Caco-2 (cell line): ENCODE results near the gene PRDM11. TPM values are rescaled to one million over a fixed set of nuclear protein-coding genes. Genes with fewer than 3 reads are reported as not detected.

Experiments
- BruUV-seq: library from RNA; stranded (reverse); fragments of 400-500 nt; replicated peaks from 2 replicates; lab custom pipeline; 2021; lab: Mats Ljungman, UMichigan
- CTCF ChIA-PET: fragments of 300-600 bp; sonication (Branson Sonifier 250); formaldehyde crosslinking; loops from one replicate; lab custom pipeline; 2022; ENCODE audit warnings: antibody characterized with exemption; lab: Charles Lee
- POLR2A ChIA-PET: fragments of 300-600 bp; sonication (Branson Sonifier 250); formaldehyde crosslinking; loops from one replicate; lab custom pipeline; 2022; ENCODE audit warnings: antibody characterized with exemption; lab: Charles Lee
- DNase-seq, 2 experiments: peaks; one replicate each; pipeline versions ENCODE4 v3.0.0 to v3.0.0-alpha.2; 2020 to 2022
- H3K27me3 ChIP-seq: replicated peaks from 2 replicates; pipeline ENCODE4 v1.6.0; 2011; ENCODE audit warnings: low read length; ENCODE audit not compliant: control insufficient read depth, insufficient read depth
- H3K36me3 ChIP-seq: 2 replicates; pipeline ENCODE4 v1.5.1; 2011; ENCODE audit warnings: low read length; ENCODE audit not compliant: control insufficient read depth, insufficient read depth
- H3K4me1 ChIP-seq: fragments of 250-450 bp; sonication (Bioruptor Pico); 2 replicates; pipeline ENCODE4 v1.5.1; 2020; ENCODE audit warnings: mild to moderate bottlenecking
- H3K4me3 ChIP-seq: 2 replicates; pipeline ENCODE4 v1.5.1; 2011; ENCODE audit warnings: low read depth, mild to moderate bottlenecking, control low read depth, low read length
- H3K9me3 ChIP-seq: fragments of 250-450 bp; sonication (Bioruptor Pico); 2 replicates; pipeline ENCODE4 v1.5.1; 2020; ENCODE audit warnings: mild to moderate bottlenecking, moderate library complexity
- H3K27ac Mint-ChIP-seq: one replicate; pipeline ENCODE4 v1.8.0; 2022; ENCODE audit warnings: mixed read lengths; ENCODE audit not compliant: unreplicated experiment
- H3K27me3 Mint-ChIP-seq: one replicate; pipeline ENCODE4 v1.8.0; 2022; ENCODE audit warnings: mixed read lengths; ENCODE audit not compliant: insufficient read depth, unreplicated experiment
- H3K36me3 Mint-ChIP-seq: one replicate; pipeline ENCODE4 v1.8.0; 2022; ENCODE audit warnings: mild to moderate bottlenecking, mixed read lengths; ENCODE audit not compliant: insufficient read depth, unreplicated experiment
- H3K4me1 Mint-ChIP-seq: one replicate; pipeline ENCODE4 v1.8.0; 2022; ENCODE audit warnings: low read depth, mixed read lengths; ENCODE audit not compliant: unreplicated experiment
- H3K4me3 Mint-ChIP-seq: one replicate; pipeline ENCODE4 v1.8.0; 2022; ENCODE audit warnings: mild to moderate bottlenecking, moderate library complexity, mixed read lengths; ENCODE audit not compliant: unreplicated experiment
- H3K9me3 Mint-ChIP-seq: one replicate; pipeline ENCODE4 v1.8.0; 2022; ENCODE audit warnings: mixed read lengths; ENCODE audit not compliant: unreplicated experiment
- intact Hi-C: fragments of 100-400 bp; cut with micrococcal nuclease; formaldehyde crosslinking; loops from one replicate; pipeline ENCODE4 v1.10.0; 2022; ENCODE audit not compliant: unreplicated experiment
- total RNA-seq: library from RNA; stranded (reverse); gene quantifications from 2 replicates; pipeline ENCODE4 v1.2.3, GENCODE V29; 2022
- TF ChIP-seq, protein P1 (sequence below), 2 experiments: fragments of 200-600 bp in 1 of 2; IDR thresholded peaks; 1 replicate in 1 of 2; 2 replicates in 1 of 2; pipeline versions ENCODE4 v1.5.1 to v1.8.0; 2011 to 2022; ENCODE audit warnings: antibody characterized with exemption in 1 of 2, control low read depth in 1 of 2, inconsistent platforms in 1 of 2, low read depth in 1 of 2, low read length in 1 of 2, mild to moderate bottlenecking in 1 of 2, moderate library complexity in 1 of 2; ENCODE audit not compliant: insufficient read depth in 1 of 2, severe bottlenecking in 1 of 2, unreplicated experiment in 1 of 2

Gene PRDM11
- total RNA-seq, 1 experiment from 2014 or later, result 11.8 TPM

DNA sequence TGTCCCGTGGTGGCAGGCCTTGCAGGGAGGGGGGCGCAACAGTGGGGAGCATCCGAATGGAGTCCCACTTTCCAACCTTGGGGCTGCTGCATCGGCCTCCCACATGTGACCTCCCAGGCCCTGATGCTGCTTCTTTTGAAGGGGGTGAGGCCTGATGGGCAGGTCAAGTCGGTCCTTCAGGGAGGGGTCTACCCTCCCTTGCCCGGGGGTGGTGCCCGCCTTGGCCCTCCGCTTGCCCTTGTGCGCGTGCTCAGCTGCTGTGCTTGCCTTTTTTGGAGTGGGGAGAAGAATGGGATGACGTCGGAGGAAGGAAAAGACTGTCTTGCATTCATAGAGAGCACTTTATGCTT lies 66.9 kb downstream of the PRDM11 start:
- Mint-ChIP-seq H3K36me3 (no peaks in the 10 kb centered on the region), H3K9me3 (no peaks in the 10 kb centered on the region), H3K27me3 (no peaks in the 10 kb centered on the region), H3K4me1 (no peaks in the 10 kb centered on the region), H3K27ac (no peak overlapping the region), H3K4me3 (no peak overlapping the region)
- intact Hi-C loops, result no loop called here
- no peak for DNase-seq
- Histone ChIP-seq H3K27me3 (no peaks in the 10 kb centered on the region), H3K4me1 (0 out of 2 replicates have a peak, but pooled peaks cover under 1% of the 10 kb centered on the region), H3K9me3 (no peaks in the 10 kb centered on the region), H3K4me3 (no peak overlapping the region), H3K36me3 (no peaks in the 10 kb centered on the region)
- CTCF ChIA-PET, result no interaction called here
- TF ChIP-seq, protein P1, sequence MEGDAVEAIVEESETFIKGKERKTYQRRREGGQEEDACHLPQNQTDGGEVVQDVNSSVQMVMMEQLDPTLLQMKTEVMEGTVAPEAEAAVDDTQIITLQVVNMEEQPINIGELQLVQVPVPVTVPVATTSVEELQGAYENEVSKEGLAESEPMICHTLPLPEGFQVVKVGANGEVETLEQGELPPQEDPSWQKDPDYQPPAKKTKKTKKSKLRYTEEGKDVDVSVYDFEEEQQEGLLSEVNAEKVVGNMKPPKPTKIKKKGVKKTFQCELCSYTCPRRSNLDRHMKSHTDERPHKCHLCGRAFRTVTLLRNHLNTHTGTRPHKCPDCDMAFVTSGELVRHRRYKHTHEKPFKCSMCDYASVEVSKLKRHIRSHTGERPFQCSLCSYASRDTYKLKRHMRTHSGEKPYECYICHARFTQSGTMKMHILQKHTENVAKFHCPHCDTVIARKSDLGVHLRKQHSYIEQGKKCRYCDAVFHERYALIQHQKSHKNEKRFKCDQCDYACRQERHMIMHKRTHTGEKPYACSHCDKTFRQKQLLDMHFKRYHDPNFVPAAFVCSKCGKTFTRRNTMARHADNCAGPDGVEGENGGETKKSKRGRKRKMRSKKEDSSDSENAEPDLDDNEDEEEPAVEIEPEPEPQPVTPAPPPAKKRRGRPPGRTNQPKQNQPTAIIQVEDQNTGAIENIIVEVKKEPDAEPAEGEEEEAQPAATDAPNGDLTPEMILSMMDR (IDR thresholded peaks at IDR 0.05; ENCODE audit: insufficient read depth in 1 of 2, low read depth in 1 of 2, low read length in 1 of 2, severe bottlenecking in 1 of 2, unreplicated experiment in 1 of 2), result no peak
- no TSS peak for BruUV-seq
- POLR2A ChIA-PET, result no interaction called here

DNA sequence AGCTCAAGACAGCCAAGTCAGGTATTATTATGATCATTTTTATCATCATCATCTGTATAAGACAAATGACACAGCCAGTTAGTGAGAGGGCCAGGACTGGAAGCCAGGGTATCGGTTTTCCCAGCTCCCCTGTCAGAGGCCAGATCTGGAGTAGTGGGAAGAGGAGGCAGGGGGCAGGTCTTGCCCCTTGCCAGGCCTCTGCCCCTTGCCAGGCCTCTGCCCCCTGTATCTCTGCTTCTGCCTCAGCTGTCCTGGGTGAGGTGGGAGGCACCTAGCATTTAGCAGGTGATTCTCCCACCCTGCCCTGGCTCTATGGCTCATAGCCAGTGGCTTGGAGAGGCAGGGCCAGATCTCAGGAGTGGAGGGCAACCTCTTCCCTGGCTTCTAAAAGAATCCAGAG lies 67.3 kb downstream of the PRDM11 start:
- CTCF ChIA-PET, result no interaction called here
- Histone ChIP-seq H3K9me3 (no peaks in the 10 kb centered on the region), H3K36me3 (no peaks in the 10 kb centered on the region), H3K27me3 (no peaks in the 10 kb centered on the region), H3K4me3 (no peak overlapping the region), H3K4me1 (0 out of 2 replicates have a peak, but pooled peaks cover 2% of the 10 kb centered on the region)
- Mint-ChIP-seq H3K4me1 (no peaks in the 10 kb centered on the region), H3K4me3 (no peak overlapping the region), H3K27me3 (no peaks in the 10 kb centered on the region), H3K9me3 (no peaks in the 10 kb centered on the region), H3K36me3 (no peaks in the 10 kb centered on the region), H3K27ac (no peak overlapping the region)
- TF ChIP-seq, protein P1 (IDR thresholded peaks at IDR 0.05; ENCODE audit: insufficient read depth in 1 of 2, low read depth in 1 of 2, low read length in 1 of 2, severe bottlenecking in 1 of 2, unreplicated experiment in 1 of 2), result no peak
- POLR2A ChIA-PET, result no interaction called here
- no peak for DNase-seq
- intact Hi-C loops, result no loop called here
- no TSS peak for BruUV-seq

DNA sequence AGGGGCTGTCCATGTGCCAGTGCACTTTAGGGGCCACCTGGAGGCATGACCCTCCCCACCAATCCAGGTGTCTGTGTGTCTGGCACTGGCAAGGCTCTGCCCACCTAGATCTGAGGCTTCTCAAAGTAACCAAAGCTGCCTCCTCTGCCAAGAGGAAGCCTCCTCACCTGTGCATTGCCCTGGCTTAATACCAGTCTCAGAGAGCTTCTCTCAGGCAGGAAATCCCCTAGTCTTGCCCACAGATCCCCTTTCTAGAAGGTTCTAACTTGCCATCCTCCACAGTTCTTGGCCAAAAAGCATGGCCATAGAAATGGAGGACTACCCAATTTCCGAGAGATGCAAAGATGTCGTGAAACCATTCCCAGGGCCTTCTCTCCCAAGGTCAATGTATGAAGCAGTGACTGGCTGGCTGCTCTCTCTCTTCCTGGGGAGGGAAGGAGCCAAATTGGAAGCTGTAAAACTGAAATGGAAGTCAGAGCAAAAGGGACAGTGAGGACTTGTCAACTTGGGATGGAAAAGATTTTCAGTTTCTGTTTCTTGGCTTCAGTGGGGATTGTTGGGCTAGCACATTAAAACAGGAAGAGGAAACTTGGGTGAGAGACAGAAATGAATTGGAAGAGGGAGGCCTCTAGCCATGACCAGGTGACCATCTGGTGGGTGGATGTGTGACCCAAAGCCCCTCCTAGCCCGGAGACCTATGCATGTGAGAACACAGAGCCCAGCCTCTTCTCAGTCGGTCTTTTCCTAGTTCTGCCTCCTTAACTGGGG lies 68.8 kb downstream of the PRDM11 start:
- Mint-ChIP-seq H3K27ac (no peak overlapping the region), H3K4me3 (no peak overlapping the region), H3K36me3 (no peaks in the 10 kb centered on the region), H3K9me3 (no peaks in the 10 kb centered on the region), H3K27me3 (no peaks in the 10 kb centered on the region), H3K4me1 (no peaks in the 10 kb centered on the region)
- DNase-seq, result no peak
- intact Hi-C loops, result no loop called here
- no TSS peak for BruUV-seq
- Histone ChIP-seq H3K27me3 (no peaks in the 10 kb centered on the region), H3K9me3 (no peaks in the 10 kb centered on the region), H3K36me3 (no peaks in the 10 kb centered on the region), H3K4me1 (0 out of 2 replicates have a peak, but pooled peaks cover 2% of the 10 kb centered on the region), H3K4me3 (no peak overlapping the region)
- POLR2A ChIA-PET, result no interaction called here
- TF ChIP-seq, protein P1 (IDR thresholded peaks at IDR 0.05; ENCODE audit: insufficient read depth in 1 of 2, low read depth in 1 of 2, low read length in 1 of 2, severe bottlenecking in 1 of 2, unreplicated experiment in 1 of 2), result no peak
- CTCF ChIA-PET, result no interaction called here
